BJ (cell line): ENCODE data around the gene KCNA2. TPM values are rescaled to one million over a fixed set of nuclear protein-coding genes. Genes with fewer than 3 reads are reported as not detected.

Experiments
- CTCF ChIA-PET: fragments of 350-600 bp; formaldehyde crosslinking; extraction: SDS; loops from one replicate; lab custom pipeline; 2021; ENCODE audit warnings: antibody characterized with exemption, inconsistent platforms; lab: Yijun Ruan, JAX
- POLR2A ChIA-PET: fragments of 300-600 bp; sonication (Branson Sonifier 250); formaldehyde crosslinking; extraction: SDS; loops from one replicate; lab custom pipeline; 2021; ENCODE audit warnings: antibody characterized with exemption; lab: Charles Lee
- DNase-seq: peaks from one replicate; pipeline ENCODE4 v3.0.0-alpha.2; 2011; ENCODE audit warnings: low read depth
- H3K27me3 ChIP-seq: 2 replicates; pipeline ENCODE4 v1.6.0; 2011; ENCODE audit warnings: low read length; ENCODE audit not compliant: control insufficient read depth, insufficient read depth
- H3K36me3 ChIP-seq: 2 replicates; pipeline ENCODE4 v1.5.1; 2011; ENCODE audit warnings: low read length; ENCODE audit not compliant: control insufficient read depth, insufficient read depth
- H3K4me3 ChIP-seq: 2 replicates; pipeline ENCODE4 v1.5.1; 2011; ENCODE audit warnings: low read depth, mild to moderate bottlenecking, control low read depth, low read length
- CTCF ChIP-seq: IDR thresholded peaks from 2 replicates; pipeline ENCODE4 v1.5.1; 2011; ENCODE audit warnings: low read depth, mild to moderate bottlenecking, control low read depth, inconsistent platforms, low read length, moderate library complexity; ENCODE audit not compliant: insufficient read depth
- polyA plus RNA-seq: library from polyadenylated mRNA; depleted of rRNA; stranded (reverse); fragments of >200 nt; gene quantifications from 2 replicates; pipeline ENCODE4 v1.2.3, GENCODE V29; 2011

KCNA2 gene
- polyA plus RNA-seq, 1 experiment, result not detected

DNA sequence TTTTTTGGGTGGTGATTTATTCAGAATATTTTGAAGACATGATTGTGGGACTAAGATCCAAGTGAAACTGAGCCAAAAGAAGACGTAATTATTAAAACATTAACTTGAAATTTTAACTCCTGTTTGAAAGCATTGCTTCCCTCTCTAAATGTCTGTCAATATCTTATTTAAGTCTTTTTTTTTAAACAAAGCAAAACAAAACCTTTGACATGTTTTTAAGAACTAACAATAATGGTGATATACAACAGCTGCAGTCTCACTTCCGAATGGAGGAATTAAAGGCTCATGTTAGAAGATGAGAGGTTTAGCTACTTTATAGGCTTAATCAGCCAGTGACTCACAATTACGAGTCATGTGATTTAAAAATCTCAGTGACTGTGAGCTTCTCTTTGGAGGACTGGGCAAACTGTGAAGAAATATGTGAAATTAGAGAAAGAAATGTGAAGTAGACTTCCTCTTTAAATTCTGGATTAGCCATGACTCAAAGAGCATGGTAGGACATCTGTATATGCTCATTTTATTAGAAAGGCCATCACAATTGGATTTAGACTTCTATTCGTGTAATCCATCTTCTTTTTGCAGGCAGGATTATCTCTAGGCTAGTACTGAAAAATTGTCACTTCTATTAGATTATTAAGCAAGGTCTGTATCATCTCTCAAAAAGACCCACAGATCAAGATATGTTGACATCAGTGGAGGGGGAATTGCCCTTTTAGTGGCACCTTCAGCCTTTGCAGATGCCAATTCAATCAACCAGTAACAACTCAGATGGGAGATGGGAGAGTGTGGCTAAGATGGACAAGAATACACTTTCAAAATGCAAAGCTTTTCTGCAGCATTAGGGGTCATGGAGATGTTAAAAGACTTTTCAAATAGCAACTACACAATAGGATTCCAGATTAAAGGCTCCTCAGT lies 39.9 kb upstream of the KCNA2 start:
- ChIA-PET CTCF (interaction anchor here (1.0 to 1.4 kb wide), 4 partner anchors 14 to 120 kb away, joined by 3 to 6 read pairs (median 4); no protein-coding TSS in a partner anchor), POLR2A (no interaction called here)
- no peak overlapping the region for H3K4me3 ChIP-seq
- peak; percentile 33 for DNase-seq
- no peaks in the 10 kb centered on the region for H3K36me3 ChIP-seq
- TF ChIP-seq CTCF, result no peak
- H3K27me3 ChIP-seq, result no peaks in the 10 kb centered on the region

DNA sequence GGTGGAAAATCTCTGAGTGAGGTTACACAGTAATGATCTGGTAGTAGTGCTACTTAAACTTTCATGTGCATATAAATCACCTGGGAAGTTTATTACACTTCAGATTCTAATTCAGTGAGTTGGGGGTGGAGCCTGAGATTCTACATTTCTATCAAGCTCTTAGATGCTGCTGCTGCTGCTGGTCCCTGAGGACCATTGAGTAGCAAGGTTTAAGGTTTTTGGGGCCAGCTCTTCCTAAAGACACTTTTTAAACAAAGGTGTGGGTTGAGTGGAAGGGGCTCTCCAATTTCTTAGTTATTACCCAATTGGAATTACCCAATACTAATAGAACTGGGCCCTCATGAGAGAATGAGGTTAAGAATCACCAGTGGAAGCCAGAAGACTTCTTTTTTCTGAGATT lies 39.1 kb upstream of the KCNA2 start:
- no peak for DNase-seq
- Histone ChIP-seq H3K4me3 (no peak overlapping the region), H3K36me3 (no peaks in the 10 kb centered on the region), H3K27me3 (no peaks in the 10 kb centered on the region)
- POLR2A ChIA-PET, result no interaction called here
- TF ChIP-seq CTCF, result no peak
- CTCF ChIA-PET, result interaction anchor here (1.0 to 1.5 kb wide), 5 partner anchors 13 to 121 kb away, joined by 3 to 6 read pairs (median 4); no protein-coding TSS in a partner anchor

- no peak for DNase-seq
- Histone ChIP-seq H3K27me3 (no peaks in the 10 kb centered on the region), H3K36me3 (no peaks in the 10 kb centered on the region), H3K4me3 (no peak overlapping the region)
- POLR2A ChIA-PET, result no interaction called here
- CTCF ChIA-PET, result interaction anchor here (0.6 to 1.5 kb wide), 2 partner anchors 10 to 121 kb away, joined by 3 to 4 read pairs; no protein-coding TSS in a partner anchor
- TF ChIP-seq CTCF, result no peak
Measured at GRCh38 chr1:110643879-110644472, 37.8 kb upstream of the KCNA2 start.

DNA sequence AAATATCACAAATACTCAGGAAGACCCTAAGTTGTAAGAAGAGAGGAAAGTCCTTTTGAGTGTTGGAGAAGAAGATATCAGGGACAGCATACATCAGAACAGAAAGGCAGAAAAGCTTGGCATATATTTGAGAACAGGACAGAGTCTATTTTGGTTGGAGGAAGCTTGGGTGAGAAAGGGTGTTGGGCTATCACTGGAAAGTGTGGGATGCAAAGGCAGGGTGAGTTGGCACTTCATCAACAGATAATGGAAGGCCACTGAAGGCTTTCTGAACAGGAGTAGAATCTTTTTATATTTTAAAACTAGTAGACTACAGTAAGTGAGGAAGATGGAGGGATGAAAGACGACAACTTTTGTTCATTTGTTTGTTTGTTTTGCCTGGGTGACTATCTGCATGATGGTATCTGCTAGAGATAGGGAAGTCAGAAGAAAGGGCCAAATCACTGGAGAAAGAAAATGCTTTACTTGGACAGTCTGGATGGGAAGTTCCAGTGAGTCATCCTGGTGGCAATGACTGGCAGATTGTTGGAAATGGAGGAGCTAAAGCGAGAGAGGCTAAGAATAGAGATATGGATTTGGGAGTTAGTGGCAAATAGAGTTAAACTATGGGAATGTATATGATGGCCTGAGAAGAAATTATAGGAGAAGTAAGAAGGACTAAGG lies 33.7 kb upstream of the KCNA2 start:
- POLR2A ChIA-PET, result no interaction called here
- no peak for TF ChIP-seq CTCF
- Histone ChIP-seq H3K36me3 (no peaks in the 10 kb centered on the region), H3K27me3 (no peaks in the 10 kb centered on the region; the same call in 1 of the 2 replicates), H3K4me3 (no peak overlapping the region)
- CTCF ChIA-PET, result interaction anchor here (0.7 kb wide), 1 partner anchor 126 kb away, joined by 3 read pairs; no protein-coding TSS in a partner anchor
- DNase-seq, result no peak

- H3K36me3 ChIP-seq, result no peaks in the 10 kb centered on the region
Measured at GRCh38 chr1:110638556-110638955, 32.4 kb upstream of the KCNA2 start.

More at GRCh38 chr1:110638556-110638955, 32.4 kb upstream of the KCNA2 start:
- no peak for TF ChIP-seq CTCF
- Histone ChIP-seq H3K27me3 (no peaks in the 10 kb centered on the region; the same call in 1 of the 2 replicates), H3K4me3 (no peak overlapping the region)
- ChIA-PET POLR2A (no interaction called here), CTCF (interaction anchor here (1.2 to 2.9 kb wide), 3 partner anchors 19 to 144 kb away, joined by 4 to 10 read pairs (median 4); no protein-coding TSS in a partner anchor)
- no peak for DNase-seq
